HEK293T (cell line): ENCODE results near the gene FSTL4.

Experiments used
- BHLHE40 ChIP-seq: fragments of 450-650 bp; IDR thresholded peaks from 2 replicates; pipeline ENCODE4 v1.6.1; 2016; ENCODE audit warnings: mild to moderate bottlenecking, moderate library complexity, borderline replicate concordance
- FOXM1 ChIP-seq: fragments of 450-650 bp; IDR thresholded peaks from 2 replicates; pipeline ENCODE4 v1.6.1; 2017; ENCODE audit warnings: mild to moderate bottlenecking, borderline replicate concordance
- ZNF384 ChIP-seq: fragments of 450-650 bp; IDR thresholded peaks from 2 replicates; pipeline ENCODE4 v1.6.1; 2016

GRCh38 chr5:133410335-133410828 is 202.0 kb downstream of the FSTL4 start:
- TF ChIP-seq BHLHE40 (no peak), ZNF384 (no peak), FOXM1 (no peak)
